OCI-M2 (cell line): Measurements from ENCODE around the gene PDZRN3.

ENCODE experiments used
- DNase-seq: peaks from one replicate; lab custom pipeline; 2025; ENCODE audit not compliant: unreplicated experiment; lab: John Stamatoyannopoulos, UW

The PDZRN3 gene

DNA sequence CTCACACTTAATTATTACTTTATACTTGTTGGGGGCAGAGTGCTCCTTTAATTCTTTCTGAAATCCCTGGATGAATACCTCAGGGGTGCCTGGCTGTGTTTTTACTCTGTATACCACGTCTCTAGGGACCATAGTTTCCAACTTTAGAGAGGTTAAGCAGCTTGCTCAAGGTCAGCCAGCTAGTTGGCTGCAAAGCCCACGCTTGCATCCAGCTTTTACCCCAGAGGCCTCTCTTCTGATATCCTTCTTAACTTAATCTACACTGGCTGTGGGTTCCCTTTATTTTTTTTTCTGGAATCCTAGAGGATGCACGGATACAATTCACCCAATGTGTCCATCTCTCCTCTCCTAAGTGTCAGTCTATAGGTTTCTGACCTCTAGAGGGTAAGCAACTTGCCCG is 1.4 kb downstream of the PDZRN3 start:
- no peak for DNase-seq

DNA sequence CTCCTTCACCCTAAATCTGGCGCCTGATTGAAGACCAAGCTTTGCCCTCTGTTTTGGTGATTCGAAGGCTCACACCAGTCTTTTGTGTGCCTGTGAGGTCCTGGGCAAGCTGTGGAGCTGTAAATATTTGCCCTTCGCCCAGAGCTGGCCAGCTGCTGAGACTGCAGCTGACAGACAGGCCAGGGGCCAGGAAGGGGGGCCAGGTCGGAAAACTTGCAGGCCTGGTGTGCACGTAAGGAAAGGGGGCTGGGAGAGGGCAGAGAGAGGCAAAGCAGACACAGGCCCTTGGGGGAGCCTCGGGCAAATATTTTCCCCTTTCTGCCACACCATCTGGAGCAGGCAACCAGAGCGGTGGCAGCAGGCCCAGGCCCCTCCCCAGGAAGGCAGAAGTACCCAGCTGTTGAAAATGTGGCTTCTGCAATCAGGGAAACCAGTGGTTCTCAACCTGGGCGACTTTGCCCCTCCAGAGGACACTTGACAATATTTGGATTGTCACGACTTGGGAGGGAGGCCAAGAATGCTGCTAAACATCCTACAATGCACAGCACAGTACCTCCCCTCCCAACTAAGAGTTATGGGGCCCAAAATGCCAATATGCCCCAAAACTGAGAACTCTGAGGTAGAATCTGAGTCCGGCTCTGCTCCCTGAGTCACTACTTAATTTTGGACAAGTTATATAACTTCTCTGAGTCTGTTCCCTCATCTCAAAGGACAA is 2.5 kb downstream of the PDZRN3 start:
- no peak for DNase-seq

DNA sequence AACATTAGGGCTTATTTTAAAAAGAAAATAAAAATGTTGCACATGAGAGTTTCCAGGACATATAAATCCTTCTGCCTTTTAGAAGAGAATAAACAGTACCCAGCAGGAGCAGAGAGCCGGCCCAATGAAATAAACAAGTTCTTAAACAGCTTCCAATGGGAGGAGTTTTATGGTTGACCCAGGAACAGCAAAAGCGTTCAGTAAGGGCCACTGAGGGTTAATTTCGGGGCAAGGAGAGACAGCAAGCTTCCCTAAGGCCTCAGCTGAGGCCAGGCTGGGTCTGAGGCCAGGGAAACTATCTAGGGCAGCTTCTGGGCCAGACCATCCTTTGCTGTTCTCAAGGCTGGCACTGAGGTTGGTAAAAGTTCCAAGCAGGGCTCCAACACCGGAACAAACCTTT is 3.4 kb downstream of the PDZRN3 start:
- no peak for DNase-seq

DNA sequence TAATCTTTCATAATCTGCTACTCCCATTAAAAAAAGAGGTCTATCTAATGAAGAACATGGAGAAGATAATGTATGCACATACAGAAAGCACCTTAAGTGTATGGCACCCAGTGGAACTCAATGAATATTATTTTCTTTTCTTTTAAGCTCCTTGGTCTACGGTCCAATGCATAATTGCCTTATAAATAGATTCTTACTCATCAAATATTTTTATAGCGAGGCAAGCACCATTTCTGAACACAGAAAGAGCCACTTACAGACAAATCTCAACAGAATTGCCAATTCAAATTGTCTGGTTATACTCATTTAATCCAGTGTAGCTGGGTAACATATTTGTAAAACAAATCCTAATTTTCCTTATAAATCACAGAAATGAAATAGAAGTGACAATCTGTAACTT is 6.3 kb downstream of the PDZRN3 start:
- no peak for DNase-seq

DNA sequence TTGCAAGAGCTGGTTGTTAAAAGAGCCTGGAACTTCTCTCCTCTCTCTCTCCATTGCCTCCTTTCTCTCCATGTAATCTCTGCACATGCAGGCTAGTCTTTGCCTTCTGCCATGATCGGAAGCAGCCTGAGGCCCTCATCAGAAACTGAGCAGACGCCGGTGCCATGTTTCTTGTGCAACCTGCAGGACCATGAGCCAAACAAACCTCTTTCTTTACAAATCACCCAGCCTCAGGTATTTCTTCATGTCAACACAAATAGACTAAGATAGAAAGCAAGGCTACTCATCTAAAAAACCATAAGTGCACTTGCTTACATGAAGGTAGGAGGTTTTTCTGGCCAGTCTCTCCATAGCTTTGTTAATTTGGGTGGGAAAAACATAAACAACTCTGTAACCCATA is 8.7 kb downstream of the PDZRN3 start:
- no peak for DNase-seq

DNA sequence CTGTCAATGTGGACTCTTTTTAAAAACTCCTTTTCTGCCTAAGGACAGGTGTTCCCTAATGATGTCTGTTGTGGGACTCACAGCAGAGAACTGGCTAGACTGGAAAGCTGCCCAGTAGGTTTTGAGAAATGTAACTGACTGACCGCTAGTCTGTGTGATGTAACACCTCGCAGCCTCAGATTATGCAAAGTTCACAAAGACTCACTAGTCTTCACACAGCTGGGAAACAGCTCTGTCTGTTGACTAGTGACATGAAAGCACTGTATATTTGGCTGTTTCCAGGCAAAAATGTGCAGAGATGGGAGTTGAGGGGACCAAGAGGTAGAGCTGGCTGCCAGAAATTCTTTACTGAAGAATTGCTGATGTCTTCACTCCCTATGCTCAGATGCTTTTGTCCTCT is 10.3 kb downstream of the PDZRN3 start:
- no peak for DNase-seq

DNA sequence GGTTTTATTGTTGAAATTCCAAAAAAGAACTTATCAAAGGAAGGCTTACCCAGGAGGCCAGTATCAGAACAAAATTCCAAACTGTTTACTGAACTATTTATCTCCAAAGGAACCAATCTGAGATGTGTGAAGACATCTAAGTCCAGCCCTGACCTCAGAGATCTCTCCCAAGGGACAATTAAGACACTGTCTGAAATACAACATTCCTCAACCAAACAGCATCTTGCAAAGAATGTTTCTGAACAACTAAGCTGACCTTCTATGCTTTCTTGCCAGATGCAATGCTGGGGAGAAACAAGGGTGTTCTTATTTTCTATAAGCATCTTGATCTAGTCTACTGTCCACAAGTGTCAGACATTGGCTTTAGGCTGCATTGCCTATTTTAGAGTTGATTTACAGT is 13.6 kb downstream of the PDZRN3 start:
- no peak for DNase-seq

DNA sequence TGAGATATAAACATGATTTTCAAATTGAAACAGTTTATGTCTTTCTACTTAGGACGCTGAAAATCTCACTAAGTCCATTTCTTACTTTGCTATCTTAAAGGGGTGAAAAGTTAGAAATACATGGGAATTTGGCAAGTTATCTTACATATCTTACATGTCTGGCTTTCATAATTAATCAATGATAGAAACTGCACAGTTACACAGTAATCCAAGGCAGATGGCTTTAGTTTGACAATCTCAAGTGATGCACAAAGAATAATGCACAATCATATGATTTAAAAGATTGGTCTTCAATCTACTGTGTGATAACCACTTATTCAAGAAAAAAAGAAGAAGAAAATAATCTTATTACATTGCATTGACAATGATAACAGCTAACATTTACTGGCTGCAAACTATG is 14.2 kb downstream of the PDZRN3 start:
- no peak for DNase-seq

DNA sequence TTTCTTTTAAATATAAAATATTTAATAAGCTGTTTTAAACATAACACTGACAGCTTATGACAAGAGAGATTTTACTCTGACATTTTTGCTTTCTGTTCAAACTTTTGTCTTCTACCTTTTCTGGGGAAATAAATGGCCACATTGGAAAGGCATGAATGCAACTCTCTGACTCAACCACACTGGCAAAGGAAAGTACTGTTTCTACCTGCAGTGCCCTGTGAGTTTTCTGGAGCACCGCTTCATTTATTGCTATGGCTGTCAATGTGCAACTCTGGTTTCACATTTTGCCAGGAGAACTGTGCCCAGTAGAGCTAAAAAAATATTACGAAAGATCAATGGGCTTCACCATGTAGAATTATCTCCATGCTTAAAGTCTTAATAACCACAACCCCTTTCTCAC is 15.1 kb downstream of the PDZRN3 start:
- DNase-seq, result no peak

DNA sequence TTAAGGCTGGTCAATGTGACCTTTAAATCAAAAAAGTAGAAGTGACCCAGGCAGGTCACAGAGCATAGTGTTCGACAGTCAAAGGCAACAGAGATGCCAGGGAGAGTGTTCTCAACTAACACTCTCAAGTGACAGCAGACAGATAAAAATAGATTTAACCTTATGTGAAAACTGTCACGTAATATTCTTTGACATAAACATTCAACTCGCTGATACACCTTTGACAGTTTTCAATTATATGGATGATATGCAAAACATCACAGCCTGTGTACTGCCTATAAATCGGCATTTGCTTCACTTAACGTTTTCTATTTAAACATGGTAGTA is 15.5 kb downstream of the PDZRN3 start:
- DNase-seq, result no peak

DNA sequence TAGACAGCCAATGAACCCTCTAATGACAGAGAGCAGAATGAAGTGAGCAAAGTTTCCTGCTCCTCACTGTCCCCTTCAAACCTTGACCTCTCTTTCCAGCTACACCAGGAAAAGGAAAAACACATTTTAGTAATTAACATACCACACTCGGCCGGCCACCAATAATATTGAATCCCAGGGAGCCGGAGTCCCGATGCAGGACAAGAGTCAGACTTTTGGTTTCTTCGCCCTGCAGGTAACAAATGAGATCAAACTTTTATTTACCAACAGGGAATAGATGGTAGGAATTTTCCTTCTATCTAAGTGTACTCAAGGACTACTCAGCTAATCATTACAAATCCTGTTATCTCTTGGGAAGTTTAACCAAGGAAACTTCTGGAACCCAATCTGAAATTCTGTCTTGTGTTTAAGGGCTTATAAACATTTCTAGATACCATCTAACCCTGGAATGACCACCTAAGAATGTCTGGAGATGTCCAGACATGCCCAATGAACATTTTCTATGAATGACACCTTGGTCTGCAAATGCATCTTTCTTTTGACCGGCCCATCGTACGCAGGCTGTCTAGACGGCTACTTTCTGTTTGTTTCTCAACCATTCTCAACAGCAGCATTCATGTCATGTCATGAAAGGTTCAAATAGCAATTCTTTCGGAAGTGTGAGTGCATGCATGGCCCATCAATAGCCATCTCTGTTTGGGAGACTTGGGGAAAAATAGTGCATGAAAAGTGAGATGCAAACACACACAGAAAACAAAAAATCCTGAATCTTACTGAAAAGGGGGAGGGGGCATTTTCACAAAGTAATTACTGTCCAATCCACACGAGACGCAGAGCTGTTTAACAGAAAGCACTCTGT is 16.1 kb downstream of the PDZRN3 start:
- no peak for DNase-seq

DNA sequence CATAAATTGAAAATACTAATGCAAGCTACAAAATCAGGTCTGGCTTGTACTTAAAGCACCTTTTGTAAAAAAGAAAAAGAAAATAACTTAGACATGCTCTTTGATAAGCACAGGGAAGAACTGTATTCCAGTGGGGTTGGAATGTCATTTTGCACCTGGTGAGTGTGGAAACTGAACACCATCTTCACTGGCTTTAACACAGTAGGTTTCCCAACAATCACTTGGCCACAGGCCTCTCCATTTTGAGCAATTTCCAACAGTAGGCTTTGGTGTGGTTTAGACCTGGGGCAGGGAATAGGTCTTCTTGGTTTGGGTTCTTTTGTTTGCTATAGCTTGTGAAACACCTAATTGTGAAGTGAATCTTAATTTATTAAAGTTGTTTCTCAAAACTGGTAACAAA is 18.9 kb downstream of the PDZRN3 start:
- DNase-seq, result no peak

DNA sequence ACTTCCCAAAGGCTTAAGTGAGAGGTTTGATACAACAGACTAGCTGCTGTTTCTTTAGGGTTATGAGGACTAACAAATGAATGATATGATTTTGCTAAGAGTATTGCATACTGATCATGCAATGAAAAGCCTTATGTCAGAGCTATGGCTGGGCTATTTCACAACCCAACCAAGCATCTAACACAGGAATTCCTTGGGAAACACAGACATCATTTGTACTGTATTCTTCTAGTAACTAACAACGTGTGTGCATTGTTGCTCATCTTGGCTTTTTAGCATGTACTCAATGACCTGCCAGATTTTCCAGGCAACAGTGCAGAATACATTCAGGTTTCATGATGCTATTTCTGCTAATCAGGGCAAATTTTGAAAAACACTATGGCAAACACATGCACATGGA is 19.3 kb downstream of the PDZRN3 start:
- DNase-seq, result no peak

DNA sequence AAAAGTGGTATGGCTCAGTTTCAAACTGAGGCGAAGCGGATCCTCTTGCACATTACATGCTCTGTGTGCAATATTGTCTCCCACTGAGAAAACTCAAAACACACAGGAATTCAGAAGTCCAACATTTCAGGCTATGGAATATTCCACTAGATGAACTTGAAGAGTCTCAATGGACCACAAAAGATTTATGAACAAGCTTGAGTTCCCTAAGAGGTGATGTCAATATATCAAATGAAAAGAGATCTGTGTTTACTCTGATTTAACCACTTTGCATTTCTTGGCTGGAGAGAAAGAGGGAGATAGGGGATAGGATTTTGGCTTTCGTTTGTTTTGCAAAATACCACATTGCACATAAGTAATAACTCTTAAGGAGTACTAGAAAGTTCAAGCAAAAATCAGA is 20.3 kb downstream of the PDZRN3 start:
- DNase-seq, result no peak

DNA sequence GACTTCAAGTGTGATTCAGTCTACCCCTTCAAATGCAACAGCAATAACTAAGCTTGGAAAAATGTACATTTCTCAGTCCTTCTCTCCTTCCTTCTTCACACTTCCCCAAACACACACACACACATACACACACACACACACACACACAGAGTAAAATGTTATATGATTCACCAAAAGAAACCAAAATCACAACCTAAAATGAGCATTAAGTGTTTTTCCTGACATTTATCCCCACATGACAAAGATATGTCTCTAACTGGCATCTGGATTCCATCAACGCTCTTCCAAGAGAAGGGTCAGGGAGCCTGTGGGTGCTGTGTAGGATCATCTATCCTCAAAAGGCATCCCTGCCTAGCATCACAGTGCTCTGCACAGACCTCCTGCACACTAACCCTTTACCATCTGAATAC is 21.0 kb downstream of the PDZRN3 start:
- no peak for DNase-seq

DNA sequence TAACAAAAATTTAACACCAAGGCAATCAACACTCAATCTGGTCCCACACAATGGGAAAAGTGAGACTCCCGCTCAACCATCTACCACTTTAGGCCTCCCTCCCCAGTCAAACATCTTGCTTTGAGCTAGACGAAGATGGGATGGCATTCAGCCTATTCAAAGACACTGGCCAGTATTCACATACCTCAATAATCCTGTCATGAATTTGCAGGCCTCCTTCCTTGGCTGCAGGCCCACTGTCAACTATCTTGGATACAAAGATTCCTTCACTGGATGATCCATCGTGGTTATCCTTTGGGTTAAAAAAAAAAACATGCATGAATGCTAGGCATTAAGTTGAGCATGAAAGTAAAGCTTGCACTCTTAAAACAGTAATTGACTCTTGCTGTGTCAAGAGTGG is 22.6 kb downstream of the PDZRN3 start:
- no peak for DNase-seq

DNA sequence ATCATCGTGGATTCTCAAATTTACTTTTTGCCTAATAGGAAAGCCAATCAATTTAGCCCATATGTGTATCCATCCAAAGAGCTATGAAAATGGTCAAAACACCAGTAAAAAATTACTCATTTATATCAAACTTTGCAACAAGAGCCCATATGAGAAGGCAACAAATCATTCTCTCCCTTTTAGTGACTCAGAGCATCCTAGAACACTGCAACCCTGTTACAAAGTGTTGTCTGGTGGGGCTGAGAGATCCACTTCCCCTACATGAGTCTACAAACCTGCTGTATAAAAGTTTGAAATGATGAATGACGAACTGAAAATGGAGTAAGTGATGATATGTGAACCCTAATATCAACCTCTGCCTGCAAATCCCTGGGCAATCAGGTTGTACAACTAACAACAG is 23.3 kb downstream of the PDZRN3 start:
- no peak for DNase-seq

DNA sequence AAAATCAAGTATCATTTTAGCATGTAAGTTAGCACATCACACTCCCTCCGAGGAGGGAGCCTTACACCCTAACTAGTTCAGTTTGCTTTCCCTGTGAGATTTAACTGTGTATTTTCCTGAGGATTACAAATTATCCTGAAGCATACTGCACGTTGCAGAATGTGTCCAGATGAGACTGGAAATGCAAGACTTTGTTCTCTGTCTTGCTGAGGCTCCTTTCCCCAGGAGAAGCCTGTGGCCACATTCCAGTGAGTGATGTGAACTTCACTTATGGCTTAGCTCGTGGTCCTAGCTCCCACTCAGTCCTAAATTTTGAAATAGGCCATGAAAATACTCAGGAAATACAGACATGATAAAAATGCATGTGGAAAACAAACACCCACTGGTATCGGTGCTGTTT is 23.7 kb downstream of the PDZRN3 start:
- DNase-seq, result no peak

DNA sequence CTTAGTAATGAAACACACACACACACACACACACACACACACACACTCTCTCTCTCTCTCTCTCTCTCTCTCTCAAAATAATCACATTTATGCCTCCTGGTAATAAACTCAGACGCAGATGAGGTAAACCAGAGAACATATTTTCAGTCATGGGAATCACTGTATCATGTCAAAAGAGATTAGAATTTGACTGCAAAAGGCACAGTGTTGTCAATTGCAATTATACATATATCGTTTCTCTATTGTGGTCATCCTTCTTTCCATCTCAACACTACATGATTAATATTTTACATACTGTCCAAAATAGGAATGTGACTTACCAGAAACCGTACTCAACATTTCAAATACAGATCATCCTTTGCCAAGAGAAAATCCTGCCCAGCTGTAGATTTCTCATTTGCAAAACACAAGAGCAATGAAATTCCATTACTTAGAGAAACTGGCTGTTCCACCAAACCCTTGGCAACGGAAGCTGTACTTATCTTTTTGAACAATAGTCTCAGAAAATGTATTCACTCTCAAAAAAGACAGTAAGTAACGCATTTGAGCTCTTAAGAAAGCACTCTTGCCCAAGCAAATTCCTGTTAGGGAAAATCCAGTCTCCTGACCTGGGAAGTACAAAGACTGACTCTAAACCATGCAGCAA is 24.3 kb downstream of the PDZRN3 start:
- no peak for DNase-seq

DNA sequence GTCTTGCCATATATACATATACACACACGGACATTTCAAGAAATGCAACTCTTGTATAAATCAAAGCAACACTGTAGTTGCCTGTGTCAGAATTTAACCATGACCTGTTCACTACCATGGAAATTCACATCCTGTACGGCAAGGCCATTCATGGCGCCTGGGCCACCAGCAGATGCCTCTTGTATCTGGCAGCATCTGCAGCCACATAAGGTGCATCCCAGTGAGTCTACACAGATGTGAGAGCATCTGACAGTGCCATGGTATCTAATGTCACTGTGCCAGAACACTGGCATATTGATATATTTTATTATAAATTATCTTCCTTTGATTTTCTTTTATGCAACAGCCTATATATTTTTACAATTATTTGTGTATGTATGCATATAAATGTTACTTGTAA is 25.1 kb downstream of the PDZRN3 start:
- DNase-seq, result no peak

DNA sequence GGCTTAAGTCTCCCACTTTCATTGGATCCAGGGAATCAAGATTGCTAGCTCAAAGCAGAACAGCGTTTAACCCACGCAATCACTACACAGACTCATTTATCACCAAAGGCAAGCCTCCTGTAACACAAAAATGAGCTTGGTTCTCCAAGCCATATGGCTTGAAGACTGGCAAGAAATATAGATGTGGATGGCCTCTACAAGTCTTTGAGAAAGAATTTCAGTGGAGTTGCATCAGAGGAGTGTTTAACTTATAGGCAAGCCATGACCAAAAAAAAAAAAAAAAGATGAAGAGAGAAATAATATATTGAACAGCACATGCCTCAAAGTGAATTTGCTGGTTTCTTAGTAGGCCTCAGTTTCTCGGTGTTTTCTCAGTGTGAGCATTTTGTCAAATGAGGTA is 27.3 kb downstream of the PDZRN3 start:
- no peak for DNase-seq
